Heart left ventricle (tissue), 13 donors: Measurements from ENCODE around the gene RREB1.

Experiments used
- POLR2A ChIP-seq, 2 donors: fragments of 450-650 bp; IDR thresholded peaks; one replicate each; pipeline ENCODE4 v1.6.1; 2017; ENCODE audit warnings: antibody characterized with exemption in 2 of 2, mild to moderate bottlenecking in 2 of 2, moderate library complexity in 2 of 2
- TF ChIP-seq, protein P1 (sequence below), 12 donors: fragments of 200-600 bp; sonication (generic) in 4 of 12; IDR thresholded peaks; one replicate each; pipeline versions ENCODE4 v1.5.0 to v1.8.0; 2018 to 2022; ENCODE audit warnings: antibody characterized with exemption in 12 of 12, mild to moderate bottlenecking in 5 of 12
- donor health status: ischemic (EF 13 %, LVEDD 7.1; RV severe dilation, severe dysfunction).
- donor health status: DM: no; HTN: yes; CAD: no.
- donor health status: DM: no; HTN: no; CAD: no.
- donor health status: ischemic (EF 25% LVEDD 6.9; RV normal size, moderate dysfunction).
- donor health status: ischemic (EF 25% LVEDD 5.7; RV mildly dilated, moderate dysfunction).
- donor health status: ischemic (EF 35%, LVEDD 5.7; RV mildly dilated, moderate dysfunction).
- donor health status: nonischemic (EF 11% LVEDD 7.7; RV severe dilation, severe dysfunction).
- donor health status: DM: yes; HTN: yes; CAD: no.
- donor health status: PGD.
- donor health status: ischemic (EF 29% LVEDD 5.4; RV normal size, mild dysfunction).
- donor health status: nonischemic (EF 23%, LVEDD 6.1; RV moderate dilation, normal function).

- TF ChIP-seq, protein P1, sequence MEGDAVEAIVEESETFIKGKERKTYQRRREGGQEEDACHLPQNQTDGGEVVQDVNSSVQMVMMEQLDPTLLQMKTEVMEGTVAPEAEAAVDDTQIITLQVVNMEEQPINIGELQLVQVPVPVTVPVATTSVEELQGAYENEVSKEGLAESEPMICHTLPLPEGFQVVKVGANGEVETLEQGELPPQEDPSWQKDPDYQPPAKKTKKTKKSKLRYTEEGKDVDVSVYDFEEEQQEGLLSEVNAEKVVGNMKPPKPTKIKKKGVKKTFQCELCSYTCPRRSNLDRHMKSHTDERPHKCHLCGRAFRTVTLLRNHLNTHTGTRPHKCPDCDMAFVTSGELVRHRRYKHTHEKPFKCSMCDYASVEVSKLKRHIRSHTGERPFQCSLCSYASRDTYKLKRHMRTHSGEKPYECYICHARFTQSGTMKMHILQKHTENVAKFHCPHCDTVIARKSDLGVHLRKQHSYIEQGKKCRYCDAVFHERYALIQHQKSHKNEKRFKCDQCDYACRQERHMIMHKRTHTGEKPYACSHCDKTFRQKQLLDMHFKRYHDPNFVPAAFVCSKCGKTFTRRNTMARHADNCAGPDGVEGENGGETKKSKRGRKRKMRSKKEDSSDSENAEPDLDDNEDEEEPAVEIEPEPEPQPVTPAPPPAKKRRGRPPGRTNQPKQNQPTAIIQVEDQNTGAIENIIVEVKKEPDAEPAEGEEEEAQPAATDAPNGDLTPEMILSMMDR (IDR thresholded peaks at IDR 0.05) = no peak
- no peak for TF ChIP-seq POLR2A (IDR thresholded peaks at IDR 0.05)
Measured at GRCh38 chr6:7245668-7246393, 138.1 kb downstream of the RREB1 start.
